ENCODE measurements around the gene GPR52.

The GPR52 gene

DNA sequence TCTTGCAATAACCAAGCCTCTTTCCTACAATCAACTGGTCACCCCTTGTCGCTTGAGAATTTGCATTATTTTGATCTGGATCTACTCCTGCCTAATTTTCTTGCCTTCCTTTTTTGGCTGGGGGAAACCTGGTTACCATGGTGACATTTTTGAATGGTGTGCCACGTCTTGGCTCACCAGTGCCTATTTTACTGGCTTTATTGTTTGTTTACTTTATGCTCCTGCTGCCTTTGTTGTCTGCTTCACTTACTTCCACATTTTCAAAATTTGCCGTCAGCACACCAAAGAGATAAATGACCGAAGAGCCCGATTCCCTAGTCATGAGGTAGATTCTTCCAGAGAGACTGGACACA lies 743 bp downstream of the GPR52 start:
- Histone ChIP-seq H3K4me1 (ENCODE audit: control insufficient read depth, insufficient read depth, low read length) (no peaks in the 10 kb centered on the region), H3K36me3 (ENCODE audit: control insufficient read depth in 2 of 2, insufficient read depth in 1 of 2, low read length in 2 of 2) (no peaks in the 10 kb centered on the region), H3K4me3 (ENCODE audit: low read depth, low read length) (no peak overlapping the region), H3K9me3 (ENCODE audit: control insufficient read depth, insufficient read depth, low read depth, low read length) (no peaks in the 10 kb centered on the region), H3K27ac (ENCODE audit: extremely low read depth, low read depth, low read length) (no peak overlapping the region)
- ChIA-PET CTCF (no interaction called here), POLR2A (no interaction called here)
- TF ChIP-seq KLF16 (tag by site-specific recombination; IDR thresholded peaks at IDR 0.05) (no peak), ZBTB1 (tag by site-specific recombination; IDR thresholded peaks at IDR 0.05) (no peak), ZBTB21 (tag by site-specific recombination; IDR thresholded peaks at IDR 0.05) (no peak), ZNF184 (tag by site-specific recombination; IDR thresholded peaks at IDR 0.05) (no peak), ZNF558 (tag by site-specific recombination; IDR thresholded peaks at IDR 0.05) (no peak), ZNF324 (tag by site-specific recombination; IDR thresholded peaks at IDR 0.05) (no peak), HOXA7 (CRISPR knock-in tag; IDR thresholded peaks at IDR 0.05; ENCODE audit: borderline replicate concordance) (no peak), RBAK (tag by site-specific recombination; IDR thresholded peaks at IDR 0.05) (no peak), ZNF664 (tag by site-specific recombination; IDR thresholded peaks at IDR 0.05) (no peak), ZNF155 (tag by site-specific recombination; IDR thresholded peaks at IDR 0.05) (no peak), ZEB2 (tag by site-specific recombination; IDR thresholded peaks at IDR 0.05) (no peak), ZNF596 (tag by site-specific recombination; IDR thresholded peaks at IDR 0.05) (no peak), ZNF202 (tag by site-specific recombination; IDR thresholded peaks at IDR 0.05; ENCODE audit: borderline replicate concordance) (no peak), ZNF2 (tag by site-specific recombination; IDR thresholded peaks at IDR 0.05) (no peak), ZNF121 (tag by site-specific recombination; IDR thresholded peaks at IDR 0.05) (no peak), ZNF658 (tag by site-specific recombination; IDR thresholded peaks at IDR 0.05) (no peak), ZNF223 (tag by site-specific recombination; IDR thresholded peaks at IDR 0.05) (no peak)
- TF ChIP-seq, protein P1, sequence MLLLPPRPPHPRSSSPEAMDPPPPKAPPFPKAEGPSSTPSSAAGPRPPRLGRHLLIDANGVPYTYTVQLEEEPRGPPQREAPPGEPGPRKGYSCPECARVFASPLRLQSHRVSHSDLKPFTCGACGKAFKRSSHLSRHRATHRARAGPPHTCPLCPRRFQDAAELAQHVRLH (tag by site-specific recombination; IDR thresholded peaks at IDR 0.05): no peak
- TF ChIP-seq, protein P2, sequence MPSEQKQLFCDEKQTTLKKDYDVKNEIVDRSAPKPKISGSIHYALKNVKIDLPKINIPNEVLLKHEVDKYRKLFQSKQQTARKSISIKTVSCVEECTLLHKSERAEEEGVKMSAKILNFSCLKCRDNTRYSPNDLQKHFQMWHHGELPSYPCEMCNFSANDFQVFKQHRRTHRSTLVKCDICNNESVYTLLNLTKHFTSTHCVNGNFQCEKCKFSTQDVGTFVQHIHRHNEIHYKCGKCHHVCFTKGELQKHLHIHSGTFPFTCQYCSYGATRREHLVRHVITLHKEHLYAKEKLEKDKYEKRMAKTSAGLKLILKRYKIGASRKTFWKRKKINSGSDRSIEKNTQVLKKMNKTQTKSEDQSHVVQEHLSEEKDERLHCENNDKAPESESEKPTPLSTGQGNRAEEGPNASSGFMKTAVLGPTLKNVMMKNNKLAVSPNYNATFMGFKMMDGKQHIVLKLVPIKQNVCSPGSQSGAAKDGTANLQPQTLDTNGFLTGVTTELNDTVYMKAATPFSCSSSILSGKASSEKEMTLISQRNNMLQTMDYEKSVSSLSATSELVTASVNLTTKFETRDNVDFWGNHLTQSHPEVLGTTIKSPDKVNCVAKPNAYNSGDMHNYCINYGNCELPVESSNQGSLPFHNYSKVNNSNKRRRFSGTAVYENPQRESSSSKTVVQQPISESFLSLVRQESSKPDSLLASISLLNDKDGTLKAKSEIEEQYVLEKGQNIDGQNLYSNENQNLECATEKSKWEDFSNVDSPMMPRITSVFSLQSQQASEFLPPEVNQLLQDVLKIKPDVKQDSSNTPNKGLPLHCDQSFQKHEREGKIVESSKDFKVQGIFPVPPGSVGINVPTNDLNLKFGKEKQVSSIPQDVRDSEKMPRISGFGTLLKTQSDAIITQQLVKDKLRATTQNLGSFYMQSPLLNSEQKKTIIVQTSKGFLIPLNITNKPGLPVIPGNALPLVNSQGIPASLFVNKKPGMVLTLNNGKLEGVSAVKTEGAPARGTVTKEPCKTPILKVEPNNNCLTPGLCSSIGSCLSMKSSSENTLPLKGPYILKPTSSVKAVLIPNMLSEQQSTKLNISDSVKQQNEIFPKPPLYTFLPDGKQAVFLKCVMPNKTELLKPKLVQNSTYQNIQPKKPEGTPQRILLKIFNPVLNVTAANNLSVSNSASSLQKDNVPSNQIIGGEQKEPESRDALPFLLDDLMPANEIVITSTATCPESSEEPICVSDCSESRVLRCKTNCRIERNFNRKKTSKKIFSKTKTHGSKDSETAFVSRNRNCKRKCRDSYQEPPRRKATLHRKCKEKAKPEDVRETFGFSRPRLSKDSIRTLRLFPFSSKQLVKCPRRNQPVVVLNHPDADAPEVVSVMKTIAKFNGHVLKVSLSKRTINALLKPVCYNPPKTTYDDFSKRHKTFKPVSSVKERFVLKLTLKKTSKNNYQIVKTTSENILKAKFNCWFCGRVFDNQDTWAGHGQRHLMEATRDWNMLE (tag by site-specific recombination; conservative IDR thresholded peaks at IDR 0.05; ENCODE audit: low read depth): no peak

DNA sequence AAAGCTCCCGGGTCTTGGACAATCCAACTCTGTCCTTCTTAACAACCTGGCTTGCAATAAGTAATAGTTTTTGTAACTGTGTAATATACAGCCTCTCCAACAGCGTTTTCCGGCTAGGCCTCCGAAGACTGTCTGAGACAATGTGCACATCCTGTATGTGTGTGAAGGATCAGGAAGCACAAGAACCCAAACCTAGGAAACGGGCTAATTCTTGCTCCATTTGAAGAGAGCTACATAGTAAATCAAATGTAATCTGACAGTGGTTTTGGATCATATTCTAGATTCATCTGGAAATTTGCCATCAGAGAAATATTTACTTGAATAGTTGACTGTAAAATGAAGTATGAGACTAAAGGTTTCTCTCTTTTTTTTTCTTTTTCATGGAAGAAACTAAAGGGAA lies 1.2 kb downstream of the GPR52 start:
- Histone ChIP-seq H3K4me1 (ENCODE audit: control insufficient read depth, insufficient read depth, low read length) (no peaks in the 10 kb centered on the region), H3K9me3 (ENCODE audit: control insufficient read depth, insufficient read depth, low read depth, low read length) (no peaks in the 10 kb centered on the region), H3K36me3 (ENCODE audit: control insufficient read depth in 2 of 2, insufficient read depth in 1 of 2, low read length in 2 of 2) (no peaks in the 10 kb centered on the region), H3K27ac (ENCODE audit: extremely low read depth, low read depth, low read length) (no peak overlapping the region), H3K4me3 (ENCODE audit: low read depth, low read length) (no peak overlapping the region)
- TF ChIP-seq KLF9 (tag by site-specific recombination; IDR thresholded peaks at IDR 0.05; ENCODE audit: low read depth) (no peak), SCRT2 (tag by site-specific recombination; IDR thresholded peaks at IDR 0.05) (no peak), ZBTB20 (tag by site-specific recombination; IDR thresholded peaks at IDR 0.05) (no peak), GLIS1 (tag by site-specific recombination; IDR thresholded peaks at IDR 0.05) (no peak), RBAK (tag by site-specific recombination; IDR thresholded peaks at IDR 0.05) (no peak), SP7 (tag by site-specific recombination; IDR thresholded peaks at IDR 0.05) (no peak), SCRT1 (tag by site-specific recombination; IDR thresholded peaks at IDR 0.05; ENCODE audit: borderline replicate concordance) (no peak), ZBTB8A (tag by site-specific recombination; IDR thresholded peaks at IDR 0.05) (no peak), ZNF37A (tag by site-specific recombination; IDR thresholded peaks at IDR 0.05) (no peak)
- TF ChIP-seq, protein P3, sequence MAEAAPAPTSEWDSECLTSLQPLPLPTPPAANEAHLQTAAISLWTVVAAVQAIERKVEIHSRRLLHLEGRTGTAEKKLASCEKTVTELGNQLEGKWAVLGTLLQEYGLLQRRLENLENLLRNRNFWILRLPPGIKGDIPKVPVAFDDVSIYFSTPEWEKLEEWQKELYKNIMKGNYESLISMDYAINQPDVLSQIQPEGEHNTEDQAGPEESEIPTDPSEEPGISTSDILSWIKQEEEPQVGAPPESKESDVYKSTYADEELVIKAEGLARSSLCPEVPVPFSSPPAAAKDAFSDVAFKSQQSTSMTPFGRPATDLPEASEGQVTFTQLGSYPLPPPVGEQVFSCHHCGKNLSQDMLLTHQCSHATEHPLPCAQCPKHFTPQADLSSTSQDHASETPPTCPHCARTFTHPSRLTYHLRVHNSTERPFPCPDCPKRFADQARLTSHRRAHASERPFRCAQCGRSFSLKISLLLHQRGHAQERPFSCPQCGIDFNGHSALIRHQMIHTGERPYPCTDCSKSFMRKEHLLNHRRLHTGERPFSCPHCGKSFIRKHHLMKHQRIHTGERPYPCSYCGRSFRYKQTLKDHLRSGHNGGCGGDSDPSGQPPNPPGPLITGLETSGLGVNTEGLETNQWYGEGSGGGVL (tag by site-specific recombination; IDR thresholded peaks at IDR 0.05): no peak
- TF ChIP-seq, protein P4, sequence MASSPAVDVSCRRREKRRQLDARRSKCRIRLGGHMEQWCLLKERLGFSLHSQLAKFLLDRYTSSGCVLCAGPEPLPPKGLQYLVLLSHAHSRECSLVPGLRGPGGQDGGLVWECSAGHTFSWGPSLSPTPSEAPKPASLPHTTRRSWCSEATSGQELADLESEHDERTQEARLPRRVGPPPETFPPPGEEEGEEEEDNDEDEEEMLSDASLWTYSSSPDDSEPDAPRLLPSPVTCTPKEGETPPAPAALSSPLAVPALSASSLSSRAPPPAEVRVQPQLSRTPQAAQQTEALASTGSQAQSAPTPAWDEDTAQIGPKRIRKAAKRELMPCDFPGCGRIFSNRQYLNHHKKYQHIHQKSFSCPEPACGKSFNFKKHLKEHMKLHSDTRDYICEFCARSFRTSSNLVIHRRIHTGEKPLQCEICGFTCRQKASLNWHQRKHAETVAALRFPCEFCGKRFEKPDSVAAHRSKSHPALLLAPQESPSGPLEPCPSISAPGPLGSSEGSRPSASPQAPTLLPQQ (tag by site-specific recombination; IDR thresholded peaks at IDR 0.05): no peak
- CTCF ChIA-PET: no interaction called here
- POLR2A ChIA-PET: no interaction called here
